PC-9 (cell line): ENCODE results near the gene FASN.

Source experiments
- CTCF ChIP-seq: fragments of 200-600 bp; sonication (generic); conservative IDR thresholded peaks from 2 replicates; pipeline ENCODE4 v1.6.1; 2017; ENCODE audit warnings: mixed run types, antibody characterized with exemption, mild to moderate bottlenecking, moderate library complexity
- EZH2 ChIP-seq: fragments of 200-600 bp; sonication (generic); IDR thresholded peaks from 2 replicates; pipeline ENCODE4 v1.8.0; 2017; ENCODE audit warnings: antibody characterized with exemption, low read depth

- no peak for TF ChIP-seq CTCF
- TF ChIP-seq EZH2, result no peak
These were observed 43.5 kb downstream of the FASN start for GRCh38 chr17:82054351-82055022.
